Stimulated activated CD8-positive, alpha-beta memory T cell treated with anti-CD3 and anti-CD28 coated beads, Interleukin-15, amount 100 ng/mL, for 4 hours (primary cell): ENCODE results near the gene BLM.
A peak's percentile ranks its signal among the peaks of the same experiment; 100 is the strongest.
"Not testable (repeated sequence)": the region's sequence is repeated elsewhere in the genome, so short reads cannot be mapped to it uniquely, and the experiment has no call there.

Experiments
- DNase-seq, 2 donors: peaks; one replicate each; pipeline ENCODE4 v3.0.0-alpha.2; 2020; ENCODE audit warnings: low read depth in 2 of 2

Gene BLM

GRCh38 chr15:90822204-90822955, 105.2 kb downstream of the BLM start:
- no peak for DNase-seq

- DNase-seq = no peak
These were observed 106.4 kb downstream of the BLM start for GRCh38 chr15:90823455-90823974.

- not testable (repeated sequence) for DNase-seq
These were observed 108.2 kb downstream of the BLM start for GRCh38 chr15:90825115-90825899.

- DNase-seq = not testable (repeated sequence)
These were observed 109.2 kb downstream of the BLM start for GRCh38 chr15:90826206-90826885.

- no peak for DNase-seq
These were observed 109.8 kb downstream of the BLM start for GRCh38 chr15:90826886-90827435.

GRCh38 chr15:90828111-90828510, 111.0 kb downstream of the BLM start:
- DNase-seq = no peak

- DNase-seq = no peak
These were observed 112.0 kb downstream of the BLM start for GRCh38 chr15:90829126-90829525.

GRCh38 chr15:90829942-90830440, 112.8 kb downstream of the BLM start:
- no peak for DNase-seq

- no peak for DNase-seq
These were observed 117.5 kb downstream of the BLM start for GRCh38 chr15:90834626-90835025.

- DNase-seq = no peak
These were observed 119.2 kb downstream of the BLM start for GRCh38 chr15:90836296-90836871.

- DNase-seq = no peak
These were observed 119.9 kb downstream of the BLM start for GRCh38 chr15:90837094-90837493.

GRCh38 chr15:90838139-90838538, 121.0 kb downstream of the BLM start:
- peak; percentile 87 to 91 for DNase-seq

GRCh38 chr15:90838544-90838943, 121.4 kb downstream of the BLM start:
- DNase-seq = no peak

- no peak for DNase-seq
These were observed 122.3 kb downstream of the BLM start for GRCh38 chr15:90839187-90840071.

GRCh38 chr15:90840157-90840855, 123.2 kb downstream of the BLM start:
- no peak for DNase-seq

GRCh38 chr15:90840954-90841353, 123.8 kb downstream of the BLM start:
- DNase-seq = no peak

GRCh38 chr15:90844696-90845095, 127.5 kb downstream of the BLM start:
- no peak for DNase-seq

GRCh38 chr15:90845201-90845949, 128.2 kb downstream of the BLM start:
- no peak for DNase-seq

GRCh38 chr15:90849424-90849823, 132.3 kb downstream of the BLM start:
- DNase-seq = not testable (repeated sequence)
